Peyer's patch (tissue), 4 donors: ENCODE data around the gene LTO1.

Experiments
- CTCF ChIP-seq, 6 experiments: fragments of 450-650 bp in 4 of 6; fragments of 200-600 bp in 2 of 6; sonication (generic) in 1 of 6; IDR thresholded peaks; one replicate each; pipeline ENCODE4 v1.5.1; 2017 to 2019; ENCODE audit warnings: antibody characterized with exemption in 6 of 6, mild to moderate bottlenecking in 3 of 6, moderate library complexity in 1 of 6
- POLR2A ChIP-seq, 2 donors: fragments of 450-650 bp; IDR thresholded peaks; one replicate each; pipeline ENCODE4 v1.5.1; 2017; ENCODE audit warnings: antibody characterized with exemption in 2 of 2, mild to moderate bottlenecking in 2 of 2, moderate library complexity in 2 of 2

DNA sequence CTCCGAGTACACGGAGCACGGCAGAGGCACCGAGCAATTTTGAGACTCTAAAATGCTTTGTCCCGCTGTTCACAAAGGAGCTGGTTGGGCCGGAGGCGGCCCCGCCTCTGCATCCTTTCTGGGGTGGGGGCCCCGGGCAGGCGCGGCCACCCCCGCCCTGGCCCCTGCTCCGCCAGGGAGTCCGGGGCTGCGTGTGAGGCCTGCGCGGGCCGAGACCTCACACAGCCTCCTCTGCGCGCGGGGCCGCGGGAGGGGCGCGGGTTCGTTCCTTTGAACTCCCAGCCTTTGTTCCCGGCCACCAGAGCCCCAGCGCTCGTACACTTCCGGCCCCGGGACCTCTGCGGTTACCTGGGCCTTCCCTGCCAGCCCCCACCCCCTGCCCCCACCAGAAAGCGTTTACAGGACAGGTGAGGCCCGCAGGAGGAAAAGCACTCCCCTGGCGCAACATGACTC, 27.1 kb upstream of the LTO1 start:
- TF ChIP-seq CTCF (IDR thresholded peaks at IDR 0.05): no peak
- no peak for TF ChIP-seq POLR2A (IDR thresholded peaks at IDR 0.05)
